Ascending aorta (tissue), 2 donors: ENCODE measurements around the gene FAM135A. TPM values are rescaled to one million over a fixed set of nuclear protein-coding genes. Genes with fewer than 3 reads are reported as not detected.

Experiments used
- DNase-seq, 2 donors: peaks; one replicate each; pipeline ENCODE4 v3.0.0-alpha.2; 2019; ENCODE audit warnings: low spot score in 2 of 2
- H3K27ac ChIP-seq, 2 donors: fragments of 200-600 bp; sonication (generic); one replicate each; pipeline ENCODE4 v1.5.1; 2016 to 2017; ENCODE audit warnings: mild to moderate bottlenecking in 1 of 2
- H3K27me3 ChIP-seq: fragments of 200-600 bp; sonication (generic); one replicate; pipeline ENCODE4 v1.5.1; 2017
- H3K36me3 ChIP-seq, 2 donors: fragments of 200-600 bp; sonication (generic); one replicate each; pipeline ENCODE4 v1.5.1; 2016
- H3K4me1 ChIP-seq, 2 donors: fragments of 200-600 bp; sonication (generic); one replicate each; pipeline ENCODE4 v1.5.1; 2016 to 2017; ENCODE audit warnings: mild to moderate bottlenecking in 1 of 2
- H3K4me3 ChIP-seq, 2 donors: fragments of 200-600 bp; sonication (generic); one replicate each; pipeline ENCODE4 v1.5.1; 2016 to 2017; ENCODE audit warnings: mild to moderate bottlenecking in 1 of 2
- H3K9me3 ChIP-seq, 2 donors: fragments of 200-600 bp; sonication (generic); one replicate each; pipeline ENCODE4 v1.5.1; 2016
- CTCF ChIP-seq, 3 experiments: fragments of 200-600 bp in 2 of 3; fragments of 450-650 bp in 1 of 3; sonication (generic) in 2 of 3; IDR thresholded peaks; one replicate each; pipeline ENCODE4 v1.5.1; 2016 to 2019; ENCODE audit warnings: antibody characterized with exemption in 3 of 3, mild to moderate bottlenecking in 1 of 3, moderate library complexity in 1 of 3
- intact Hi-C: fragments of 100-400 bp; cut with DNase I; formaldehyde crosslinking; loops from one replicate; pipeline ENCODE4 v1.15.1; 2023
- total RNA-seq: library from RNA; depleted of rRNA; stranded (reverse); fragments of >200 nt; gene quantifications from one replicate; pipeline ENCODE4 v1.1.0, GENCODE V29; 2016

The FAM135A gene
- total RNA-seq, 1 donor from 2014 or later, result 10.7 TPM

DNA sequence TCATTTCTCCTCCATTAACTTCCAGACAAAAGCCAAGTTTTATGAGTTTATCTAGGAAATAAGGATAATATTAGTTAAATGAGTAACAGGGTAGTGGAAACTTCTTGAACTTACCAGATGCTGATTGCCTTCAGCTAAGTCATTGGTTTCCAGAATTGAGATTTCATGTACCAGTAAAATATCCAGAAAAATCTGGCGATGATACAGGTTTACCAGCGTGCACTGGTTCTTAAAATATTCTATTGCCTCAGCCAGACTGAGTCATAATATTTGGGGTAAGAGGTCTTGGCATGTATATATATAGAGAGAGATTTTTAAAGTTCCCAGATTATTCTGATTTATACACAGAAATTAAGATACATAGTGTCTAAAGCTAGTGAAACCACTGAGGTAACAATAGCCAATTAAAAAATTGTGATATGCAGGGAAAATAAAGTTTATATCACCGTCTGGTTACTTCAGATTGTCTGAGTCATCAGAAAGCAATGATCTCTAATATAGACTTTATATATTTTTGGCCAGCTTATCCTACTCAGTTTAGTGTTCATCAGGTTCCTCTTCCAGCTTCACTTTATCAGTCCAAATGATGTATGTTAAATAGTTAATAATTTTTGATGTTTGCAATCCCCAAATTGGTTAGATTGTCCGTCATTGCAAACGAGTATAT is 113.9 kb downstream of the FAM135A start:
- Histone ChIP-seq H3K27me3 (no peaks in the 10 kb centered on the region), H3K27ac (no peak overlapping the region), H3K36me3 (peaks cover 0 to 4% of the 10 kb centered on the region in 2 donors), H3K9me3 (no peaks in the 10 kb centered on the region), H3K4me3 (no peak overlapping the region), H3K4me1 (no peaks in the 10 kb centered on the region)
- TF ChIP-seq CTCF (IDR thresholded peaks at IDR 0.05), result no peak
- DNase-seq, result no peak
- intact Hi-C loops, result no loop called here

DNA sequence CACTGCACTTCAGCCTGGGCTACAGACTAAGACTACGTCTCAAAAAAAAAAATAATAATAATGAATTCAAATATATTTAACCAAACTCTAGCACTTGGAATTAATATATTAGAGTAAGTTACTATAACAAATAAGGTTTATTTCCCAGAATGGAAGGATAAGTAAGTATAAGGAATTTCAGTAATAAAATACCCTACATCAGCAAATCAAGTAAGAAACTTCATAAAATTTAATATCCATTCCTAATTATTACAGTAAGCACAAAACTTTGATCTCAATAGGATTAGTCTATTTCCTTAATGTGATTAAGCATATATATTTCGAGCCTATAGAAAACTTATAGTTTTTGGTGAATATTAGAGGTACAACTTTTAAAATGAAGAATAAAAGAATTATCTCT is 116.7 kb downstream of the FAM135A start:
- DNase-seq, result no peak
- Histone ChIP-seq H3K4me3 (no peak overlapping the region), H3K9me3 (no peaks in the 10 kb centered on the region), H3K4me1 (no peaks in the 10 kb centered on the region), H3K27me3 (no peaks in the 10 kb centered on the region), H3K27ac (no peak overlapping the region), H3K36me3 (peaks cover 0 to 10% of the 10 kb centered on the region in 2 donors)
- no peak for TF ChIP-seq CTCF (IDR thresholded peaks at IDR 0.05)
- intact Hi-C loops, result no loop called here

DNA sequence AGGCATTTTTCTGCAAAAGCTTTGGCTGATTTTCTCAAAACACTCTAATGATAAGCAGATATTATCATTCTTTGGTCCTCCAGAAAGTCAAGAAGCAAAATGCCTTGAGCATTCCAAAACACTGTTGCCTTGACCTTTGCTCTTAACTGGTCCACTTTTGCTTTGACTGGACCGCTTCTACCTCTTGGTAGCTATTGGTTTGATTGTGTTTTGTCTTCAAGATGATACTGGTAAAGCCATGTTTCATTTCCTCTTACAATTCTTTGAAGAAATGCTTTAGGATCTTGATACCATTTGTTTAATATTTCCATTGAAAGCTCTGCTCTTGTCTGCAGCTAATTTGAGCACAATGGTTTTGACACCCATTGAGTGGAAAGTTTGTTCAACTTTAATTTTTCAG is 117.8 kb downstream of the FAM135A start:
- no peaks in the 10 kb centered on the region for H3K4me1 ChIP-seq
- no peak for DNase-seq
- H3K27me3 ChIP-seq, result no peaks in the 10 kb centered on the region
- H3K9me3 ChIP-seq, result no peaks in the 10 kb centered on the region
- TF ChIP-seq CTCF (IDR thresholded peaks at IDR 0.05), result no peak
- no peak overlapping the region for H3K27ac ChIP-seq
- peaks cover 0 to 12% of the 10 kb centered on the region in 2 donors for H3K36me3 ChIP-seq
- intact Hi-C loops, result no loop called here
- no peak overlapping the region for H3K4me3 ChIP-seq

DNA sequence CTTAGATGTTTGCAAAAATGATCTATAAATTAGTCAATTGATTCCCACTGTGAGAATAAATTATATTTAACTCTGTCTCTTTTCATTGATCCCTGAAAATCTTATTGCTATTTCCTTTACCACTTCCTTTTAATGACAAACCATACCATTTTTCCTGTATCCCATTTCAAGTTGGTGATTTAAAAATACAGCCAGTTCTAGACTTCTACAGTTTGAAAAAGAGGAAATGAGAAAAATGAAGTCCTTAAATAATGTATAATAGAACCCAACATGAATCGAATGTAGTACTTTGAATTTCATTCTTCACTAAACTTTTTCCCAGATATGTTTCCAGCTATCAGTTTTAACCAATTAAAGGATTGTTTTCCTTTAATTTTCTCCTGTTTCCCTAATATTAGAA is 124.0 kb downstream of the FAM135A start:
- Histone ChIP-seq H3K4me3 (no peak overlapping the region), H3K27ac (no peak overlapping the region), H3K27me3 (no peaks in the 10 kb centered on the region), H3K9me3 (no peaks in the 10 kb centered on the region), H3K36me3 (peaks cover 7 to 17% of the 10 kb centered on the region in 2 donors), H3K4me1 (no peaks in the 10 kb centered on the region)
- TF ChIP-seq CTCF (IDR thresholded peaks at IDR 0.05), result no peak
- intact Hi-C loops, result no loop called here
- DNase-seq, result no peak

GRCh38 chr6:70538376-70538775 is 125.1 kb downstream of the FAM135A start:
- Histone ChIP-seq H3K9me3 (no peaks in the 10 kb centered on the region), H3K36me3 (peaks cover 7 to 11% of the 10 kb centered on the region in 2 donors), H3K27me3 (no peaks in the 10 kb centered on the region), H3K4me1 (no peaks in the 10 kb centered on the region), H3K27ac (no peak overlapping the region), H3K4me3 (no peak overlapping the region)
- intact Hi-C loops, result no loop called here
- no peak for TF ChIP-seq CTCF (IDR thresholded peaks at IDR 0.05)
- no peak for DNase-seq

- DNase-seq, result no peak
- no peak overlapping the region for H3K4me3 ChIP-seq
- peak in 2 of 3 experiments; percentile 34 to 36 for TF ChIP-seq CTCF (IDR thresholded peaks at IDR 0.05)
- no peak overlapping the region for H3K27ac ChIP-seq
- intact Hi-C loops, result loop anchor here (1.0 to 10.0 kb wide), 2 partner anchors 138 to 337 kb away; no protein-coding TSS in a partner anchor
- no peaks in the 10 kb centered on the region for H3K4me1 ChIP-seq
- H3K9me3 ChIP-seq, result no peaks in the 10 kb centered on the region
- H3K27me3 ChIP-seq, result no peaks in the 10 kb centered on the region
- no peaks in the 10 kb centered on the region for H3K36me3 ChIP-seq
Measured at GRCh38 chr6:70547313-70547712, 134.0 kb downstream of the FAM135A start.
